ENCODE results near the gene FAM107B. TPM values are rescaled to one million over a fixed set of nuclear protein-coding genes. Genes with fewer than 3 reads are reported as not detected.

Gene FAM107B
- total and polyA plus RNA-seq, 2 of the 13 experiments (the other 11 are each of a cell fraction or from before 2014, with no cell fraction given), result 15.7 to 24.8 TPM

GRCh38 chr10:14532473-14533251 is 242.0 kb downstream of the FAM107B start (continued):
- TF ChIP-seq PRPF4 (IDR thresholded peaks at IDR 0.05; ENCODE audit: low read depth, low read length, poor library complexity, severe bottlenecking) (no peak), FUBP1 (CRISPR knock-in tag; IDR thresholded peaks at IDR 0.05; ENCODE audit: borderline replicate concordance) (no peak), ZNF614 (CRISPR knock-in tag; IDR thresholded peaks at IDR 0.05; ENCODE audit: borderline replicate concordance) (peak; percentile 62; the same call in 1 of the 2 replicates), RARA (CRISPR knock-in tag; IDR thresholded peaks at IDR 0.05) (peak; percentile 97), ZFP41 (CRISPR knock-in tag; IDR thresholded peaks at IDR 0.05; ENCODE audit: borderline replicate concordance) (no peak), ZFAT (CRISPR knock-in tag; conservative IDR thresholded peaks at IDR 0.05) (no peak), ZBTB7A (CRISPR knock-in tag; IDR thresholded peaks at IDR 0.05) (no peak), CEBPG (CRISPR knock-in tag; IDR thresholded peaks at IDR 0.05) (0 out of 2 replicates have a peak, but pooled peaks have one; percentile 30), ZFY (CRISPR knock-in tag; IDR thresholded peaks at IDR 0.05) (no peak; the same call in 1 of the 2 replicates), MTF2 (CRISPR knock-in tag; IDR thresholded peaks at IDR 0.05; ENCODE audit: borderline replicate concordance) (no peak), FOXK2 (IDR thresholded peaks at IDR 0.05) (peak; percentile 76), TAF15 (IDR thresholded peaks at IDR 0.05; ENCODE audit: low read depth, low read length, poor library complexity, severe bottlenecking) (no peak), ZNF510 (CRISPR knock-in tag; IDR thresholded peaks at IDR 0.05; ENCODE audit: low read depth) (peak; percentile 47; the same call in 1 of the 2 replicates), SIX1 (CRISPR knock-in tag; IDR thresholded peaks at IDR 0.05; ENCODE audit: borderline replicate concordance) (no peak), ZNF317 (CRISPR knock-in tag; IDR thresholded peaks at IDR 0.05) (0 out of 2 replicates have a peak, but pooled peaks have one; percentile 70)
- TF ChIP-seq, protein P1, sequence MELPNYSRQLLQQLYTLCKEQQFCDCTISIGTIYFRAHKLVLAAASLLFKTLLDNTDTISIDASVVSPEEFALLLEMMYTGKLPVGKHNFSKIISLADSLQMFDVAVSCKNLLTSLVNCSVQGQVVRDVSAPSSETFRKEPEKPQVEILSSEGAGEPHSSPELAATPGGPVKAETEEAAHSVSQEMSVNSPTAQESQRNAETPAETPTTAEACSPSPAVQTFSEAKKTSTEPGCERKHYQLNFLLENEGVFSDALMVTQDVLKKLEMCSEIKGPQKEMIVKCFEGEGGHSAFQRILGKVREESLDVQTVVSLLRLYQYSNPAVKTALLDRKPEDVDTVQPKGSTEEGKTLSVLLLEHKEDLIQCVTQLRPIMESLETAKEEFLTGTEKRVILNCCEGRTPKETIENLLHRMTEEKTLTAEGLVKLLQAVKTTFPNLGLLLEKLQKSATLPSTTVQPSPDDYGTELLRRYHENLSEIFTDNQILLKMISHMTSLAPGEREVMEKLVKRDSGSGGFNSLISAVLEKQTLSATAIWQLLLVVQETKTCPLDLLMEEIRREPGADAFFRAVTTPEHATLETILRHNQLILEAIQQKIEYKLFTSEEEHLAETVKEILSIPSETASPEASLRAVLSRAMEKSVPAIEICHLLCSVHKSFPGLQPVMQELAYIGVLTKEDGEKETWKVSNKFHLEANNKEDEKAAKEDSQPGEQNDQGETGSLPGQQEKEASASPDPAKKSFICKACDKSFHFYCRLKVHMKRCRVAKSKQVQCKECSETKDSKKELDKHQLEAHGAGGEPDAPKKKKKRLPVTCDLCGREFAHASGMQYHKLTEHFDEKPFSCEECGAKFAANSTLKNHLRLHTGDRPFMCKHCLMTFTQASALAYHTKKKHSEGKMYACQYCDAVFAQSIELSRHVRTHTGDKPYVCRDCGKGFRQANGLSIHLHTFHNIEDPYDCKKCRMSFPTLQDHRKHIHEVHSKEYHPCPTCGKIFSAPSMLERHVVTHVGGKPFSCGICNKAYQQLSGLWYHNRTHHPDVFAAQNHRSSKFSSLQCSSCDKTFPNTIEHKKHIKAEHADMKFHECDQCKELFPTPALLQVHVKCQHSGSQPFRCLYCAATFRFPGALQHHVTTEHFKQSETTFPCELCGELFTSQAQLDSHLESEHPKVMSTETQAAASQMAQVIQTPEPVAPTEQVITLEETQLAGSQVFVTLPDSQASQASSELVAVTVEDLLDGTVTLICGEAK (IDR thresholded peaks at IDR 0.05), result no peak
- TF ChIP-seq, protein P1 (CRISPR knock-in tag; IDR thresholded peaks at IDR 0.05), result no peak
- TF ChIP-seq, protein P2, sequence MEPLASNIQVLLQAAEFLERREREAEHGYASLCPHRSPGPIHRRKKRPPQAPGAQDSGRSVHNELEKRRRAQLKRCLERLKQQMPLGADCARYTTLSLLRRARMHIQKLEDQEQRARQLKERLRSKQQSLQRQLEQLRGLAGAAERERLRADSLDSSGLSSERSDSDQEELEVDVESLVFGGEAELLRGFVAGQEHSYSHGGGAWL (CRISPR knock-in tag; IDR thresholded peaks at IDR 0.05), result no peak
